Kidney tubule cell (primary cell): ENCODE results near the gene HMCES.
"Not testable (repeated sequence)": the region's sequence is repeated elsewhere in the genome, so short reads cannot be mapped to it uniquely, and the experiment has no call there.

Experiments
- DNase-seq: peaks from one replicate; pipeline ENCODE4 v3.0.0-alpha.2; 2018; ENCODE audit warnings: low spot score

HMCES gene

GRCh38 chr3:129347458-129347845, 68.8 kb downstream of the HMCES start:
- DNase-seq: no peak

GRCh38 chr3:129348734-129349133, 70.1 kb downstream of the HMCES start:
- no peak for DNase-seq

GRCh38 chr3:129349169-129349568, 70.5 kb downstream of the HMCES start:
- DNase-seq: not testable (repeated sequence)

GRCh38 chr3:129349791-129350190, 71.1 kb downstream of the HMCES start:
- DNase-seq: no peak

GRCh38 chr3:129352045-129352444, 73.4 kb downstream of the HMCES start:
- DNase-seq: no peak

GRCh38 chr3:129352650-129353588, 74.2 kb downstream of the HMCES start:
- peak; percentile 9 for DNase-seq

GRCh38 chr3:129353589-129353941, 74.9 kb downstream of the HMCES start:
- DNase-seq: no peak
